DMS 273 (cell line): ENCODE data around the gene BLM.
"Not testable (repeated sequence)": the region's sequence is repeated elsewhere in the genome, so short reads cannot be mapped to it uniquely, and the experiment has no call there.

Experiments used
- DNase-seq: peaks from one replicate; lab custom pipeline; 2025; ENCODE audit not compliant: unreplicated experiment; lab: John Stamatoyannopoulos, UW

BLM gene

GRCh38 chr15:90844696-90845095 lies 127.5 kb downstream of the BLM start:
- no peak for DNase-seq

- DNase-seq: peak; percentile 26
Measured at GRCh38 chr15:90845201-90845949, 128.2 kb downstream of the BLM start.

GRCh38 chr15:90849424-90849823 lies 132.3 kb downstream of the BLM start:
- not testable (repeated sequence) for DNase-seq

GRCh38 chr15:90851114-90851513 lies 134.0 kb downstream of the BLM start:
- no peak for DNase-seq

- no peak for DNase-seq
Measured at GRCh38 chr15:90851940-90852339, 134.8 kb downstream of the BLM start.

GRCh38 chr15:90855139-90855538 lies 138.0 kb downstream of the BLM start:
- no peak for DNase-seq

GRCh38 chr15:90857337-90857736 lies 140.2 kb downstream of the BLM start:
- no peak for DNase-seq

- no peak for DNase-seq
Measured at GRCh38 chr15:90857883-90858443, 140.8 kb downstream of the BLM start.

GRCh38 chr15:90859234-90860131 lies 142.3 kb downstream of the BLM start:
- DNase-seq: no peak

GRCh38 chr15:90860450-90860849 lies 143.3 kb downstream of the BLM start:
- DNase-seq: no peak

- no peak for DNase-seq
Measured at GRCh38 chr15:90860942-90861675, 144.0 kb downstream of the BLM start.

- DNase-seq: no peak
Measured at GRCh38 chr15:90862487-90862886, 145.3 kb downstream of the BLM start.

- DNase-seq: no peak
Measured at GRCh38 chr15:90862964-90863778, 146.0 kb downstream of the BLM start.

GRCh38 chr15:90863987-90864386 lies 146.8 kb downstream of the BLM start:
- no peak for DNase-seq

- no peak for DNase-seq
Measured at GRCh38 chr15:90864507-90864906, 147.4 kb downstream of the BLM start.

- DNase-seq: no peak
Measured at GRCh38 chr15:90865702-90866101, 148.6 kb downstream of the BLM start.
